OCI-LY3 (cell line): Measurements from ENCODE around the gene GRIK1.

ENCODE experiments used
- H2AFZ ChIP-seq: fragments of 200-600, 300-600 bp; shearing (Covaris generic); 2 replicates; pipeline ENCODE4 v1.6.0; 2014; ENCODE audit warnings: antibody characterized with exemption, low read depth, low read length
- H3K27ac ChIP-seq: fragments of 200-600, 300-600 bp; sonication (generic); 2 replicates; pipeline ENCODE4 v1.5.1; 2014; ENCODE audit warnings: mild to moderate bottlenecking, low read length, moderate library complexity, mixed read lengths
- H3K27me3 ChIP-seq: fragments of 200-600, 300-600 bp; sonication (generic); 2 replicates; pipeline ENCODE4 v1.6.1; 2014; ENCODE audit warnings: low read depth, low read length, mixed read lengths
- H3K36me3 ChIP-seq: fragments of 200-600, 300-600 bp; sonication (generic); replicated peaks from 2 replicates; pipeline ENCODE3; 2014; ENCODE audit warnings: low read depth, low read length, mixed read lengths
- H3K4me1 ChIP-seq: fragments of 300-600, 200-600 bp; sonication (generic); 2 replicates; pipeline ENCODE4 v1.6.1; 2014; ENCODE audit warnings: low read length, mixed read lengths
- H3K4me2 ChIP-seq: fragments of 200-600, 300-600 bp; sonication (generic); 2 replicates; pipeline ENCODE4 v1.6.1; 2014; ENCODE audit warnings: low read length, mixed read lengths
- H3K4me3 ChIP-seq: fragments of 300-600, 200-600 bp; sonication (generic); 2 replicates; pipeline ENCODE4 v1.5.1; 2014; ENCODE audit warnings: antibody characterized with exemption, mild to moderate bottlenecking, low read length, moderate library complexity
- H3K79me2 ChIP-seq: fragments of 300-600, 200-600 bp; shearing (Covaris generic); 2 replicates; pipeline ENCODE4 v1.6.1; 2014; ENCODE audit warnings: mild to moderate bottlenecking, low read length, mixed read lengths
- H3K9ac ChIP-seq: fragments of 300-600, 200-600 bp; shearing (Covaris generic); 2 replicates; pipeline ENCODE4 v1.6.0; 2014; ENCODE audit warnings: mild to moderate bottlenecking, low read length, moderate library complexity
- H3K9me3 ChIP-seq: fragments of 200-600, 300-600 bp; shearing (Covaris generic); 2 replicates; pipeline ENCODE4 v1.6.1; 2014; ENCODE audit warnings: low read length, mixed read lengths; ENCODE audit not compliant: insufficient read depth
- H4K20me1 ChIP-seq: fragments of 200-600, 300-600 bp; sonication (generic); 2 replicates; pipeline ENCODE4 v1.6.1; 2016; ENCODE audit warnings: low read length, mixed read lengths; ENCODE audit not compliant: insufficient read depth
- CTCF ChIP-seq: fragments of 200-600, 300-600 bp; sonication (generic); IDR thresholded peaks from 2 replicates; pipeline ENCODE4 v1.5.1; 2014; ENCODE audit warnings: antibody characterized with exemption, low read length, low read depth
- EZH2phosphoT487 ChIP-seq: fragments of 200-600 bp; shearing (Covaris generic); IDR thresholded peaks from 2 replicates; pipeline ENCODE4 v1.6.1; 2018; ENCODE audit warnings: antibody characterized with exemption, mixed run types, low read depth

Gene GRIK1

DNA sequence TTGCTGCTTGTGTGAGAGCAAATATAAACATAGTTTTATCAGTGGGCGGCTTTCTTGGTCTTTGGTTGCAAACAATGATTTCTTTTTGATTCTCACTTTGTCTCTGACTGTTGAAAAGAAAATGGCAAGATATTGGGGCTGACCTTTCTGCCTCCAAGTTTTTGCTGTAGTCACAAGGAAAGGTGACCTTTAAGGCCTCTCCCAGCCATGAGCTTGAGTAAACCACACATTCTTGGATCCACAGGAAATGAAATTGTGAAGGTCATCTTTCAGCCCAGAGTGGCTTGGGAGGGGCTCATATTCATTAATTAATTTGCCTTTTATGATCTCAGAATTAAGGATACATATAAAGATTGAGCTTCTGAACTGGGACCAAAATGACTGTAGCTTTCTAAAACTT is 399.5 kb downstream of the GRIK1 start:
- Histone ChIP-seq H3K4me3 (no peak overlapping the region), H3K27me3 (no peaks in the 10 kb centered on the region), H3K36me3 (peaks cover 6% of the 10 kb centered on the region), H3K4me2 (no peak overlapping the region), H3K27ac (no peak overlapping the region), H4K20me1 (no peaks in the 10 kb centered on the region), H3K9ac (no peak overlapping the region), H3K79me2 (no peaks in the 10 kb centered on the region), H2AFZ (no peak overlapping the region), H3K9me3 (no peaks in the 10 kb centered on the region), H3K4me1 (no peaks in the 10 kb centered on the region)
- TF ChIP-seq EZH2phosphoT487 (no peak), CTCF (no peak)

DNA sequence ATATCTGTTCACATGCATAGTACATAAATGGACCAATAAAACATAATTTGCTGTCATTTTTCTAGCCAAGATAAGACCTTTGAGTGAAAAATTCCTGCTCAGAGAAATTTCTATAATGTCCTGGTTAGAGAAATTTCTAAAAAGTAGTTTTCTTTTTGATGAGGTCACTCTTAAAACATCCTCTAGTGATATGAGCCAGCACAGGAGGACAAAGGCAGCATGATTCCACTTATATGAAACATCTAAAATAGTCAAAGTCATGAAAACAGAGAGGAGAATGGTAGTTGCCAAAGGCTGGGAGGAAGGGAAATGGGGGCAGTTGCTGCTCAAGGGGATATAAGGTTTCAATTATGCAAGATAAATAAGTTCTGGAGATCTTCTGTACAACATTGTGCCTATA is 401.7 kb downstream of the GRIK1 start:
- H3K79me2 ChIP-seq, result no peaks in the 10 kb centered on the region

GRCh38 chr21:29534448-29534847 is 405.3 kb downstream of the GRIK1 start:
- Histone ChIP-seq H3K9ac (no peak overlapping the region), H3K4me2 (no peak overlapping the region), H3K4me1 (no peaks in the 10 kb centered on the region), H3K27ac (no peak overlapping the region), H3K36me3 (peaks cover 6% of the 10 kb centered on the region), H3K27me3 (no peaks in the 10 kb centered on the region), H3K9me3 (no peaks in the 10 kb centered on the region), H2AFZ (no peak overlapping the region), H4K20me1 (no peaks in the 10 kb centered on the region), H3K79me2 (no peaks in the 10 kb centered on the region), H3K4me3 (no peak overlapping the region)
- TF ChIP-seq EZH2phosphoT487 (no peak), CTCF (no peak)

More for the DNA sequence above, 401.7 kb downstream of the GRIK1 start:
- H4K20me1 ChIP-seq, result no peaks in the 10 kb centered on the region
- H3K27ac ChIP-seq, result no peak overlapping the region
- H3K4me2 ChIP-seq, result no peak overlapping the region
- no peak overlapping the region for H3K4me3 ChIP-seq
- TF ChIP-seq EZH2phosphoT487, result no peak
- no peak for TF ChIP-seq CTCF
- H3K27me3 ChIP-seq, result no peaks in the 10 kb centered on the region
- peaks cover 6% of the 10 kb centered on the region for H3K36me3 ChIP-seq
- no peaks in the 10 kb centered on the region for H3K9me3 ChIP-seq
- no peaks in the 10 kb centered on the region for H3K4me1 ChIP-seq
- H3K9ac ChIP-seq, result no peak overlapping the region
- no peak overlapping the region for H2AFZ ChIP-seq

DNA sequence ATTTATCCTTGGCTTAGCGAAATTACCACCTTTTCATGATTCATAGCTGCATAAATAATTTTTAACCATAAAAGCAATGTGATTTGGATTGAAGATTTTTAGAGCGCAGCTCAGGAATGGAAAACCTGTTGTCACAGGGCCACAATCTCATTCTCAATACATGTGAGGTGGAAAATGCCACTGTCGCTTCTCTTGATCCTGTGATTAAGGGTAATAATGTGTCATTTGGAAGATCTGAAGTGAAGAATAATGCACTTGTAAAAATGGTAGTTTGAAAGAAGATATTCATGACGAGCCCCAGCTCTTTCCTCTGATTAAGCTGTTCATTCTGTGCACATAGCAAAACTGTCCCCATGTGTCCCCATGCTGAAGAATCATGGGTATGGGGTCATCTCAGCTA is 410.7 kb downstream of the GRIK1 start:
- peaks cover 7% of the 10 kb centered on the region; the same call in 1 of the 2 replicates for H3K9me3 ChIP-seq
- no peak overlapping the region for H3K9ac ChIP-seq
- no peak overlapping the region for H2AFZ ChIP-seq
- H3K36me3 ChIP-seq, result peaks cover 11% of the 10 kb centered on the region
- no peak for TF ChIP-seq CTCF
- TF ChIP-seq EZH2phosphoT487, result no peak
- no peaks in the 10 kb centered on the region for H4K20me1 ChIP-seq
- no peaks in the 10 kb centered on the region for H3K79me2 ChIP-seq
- no peak overlapping the region for H3K4me2 ChIP-seq
- no peak overlapping the region for H3K27ac ChIP-seq
- H3K4me1 ChIP-seq, result no peaks in the 10 kb centered on the region
- H3K27me3 ChIP-seq, result no peaks in the 10 kb centered on the region
- H3K4me3 ChIP-seq, result no peak overlapping the region
